MCF 10A (cell line): ENCODE measurements around the gene OPCML. TPM values are rescaled to one million over a fixed set of nuclear protein-coding genes. Genes with fewer than 3 reads are reported as not detected.

Source experiments
- BruUV-seq: library from RNA; stranded (reverse); fragments of 400-500 nt; replicated peaks from 2 replicates; lab custom pipeline; 2021; lab: Mats Ljungman, UMichigan
- CTCF ChIA-PET: fragments of 300-600 bp; sonication (Branson Sonifier 250); formaldehyde crosslinking; extraction: SDS; loops from one replicate; lab custom pipeline; 2021; ENCODE audit warnings: antibody characterized with exemption, inconsistent platforms; lab: Yijun Ruan, JAX
- POLR2A ChIA-PET: fragments of 300-600, 350-650 bp; sonication (Branson Sonifier 250); formaldehyde crosslinking; extraction: SDS; loops from one replicate; lab custom pipeline; 2020; ENCODE audit warnings: antibody characterized with exemption, inconsistent platforms; lab: Yijun Ruan, JAX
- DNase-seq: peaks from one replicate; pipeline ENCODE4 v3.0.0-alpha.2; 2018; ENCODE audit not compliant: unreplicated experiment
- H3K27ac Mint-ChIP-seq: one replicate; pipeline ENCODE4 v1.8.0; 2022; ENCODE audit warnings: mild to moderate bottlenecking, low read depth, mixed read lengths; ENCODE audit not compliant: unreplicated experiment
- H3K27me3 Mint-ChIP-seq: one replicate; pipeline ENCODE4 v1.8.0; 2022; ENCODE audit warnings: mixed read lengths; ENCODE audit not compliant: insufficient read depth, unreplicated experiment
- H3K36me3 Mint-ChIP-seq: one replicate; pipeline ENCODE4 v1.8.0; 2022; ENCODE audit warnings: mild to moderate bottlenecking, moderate library complexity, mixed read lengths; ENCODE audit not compliant: insufficient read depth, unreplicated experiment
- H3K4me1 Mint-ChIP-seq: one replicate; pipeline ENCODE4 v1.8.0; 2022; ENCODE audit warnings: mixed read lengths; ENCODE audit not compliant: insufficient read depth, unreplicated experiment
- H3K4me3 Mint-ChIP-seq: one replicate; pipeline ENCODE4 v1.8.0; 2022; ENCODE audit warnings: mild to moderate bottlenecking, moderate library complexity, mixed read lengths; ENCODE audit not compliant: unreplicated experiment
- H3K9me3 Mint-ChIP-seq: one replicate; pipeline ENCODE4 v1.8.0; 2022; ENCODE audit warnings: mixed read lengths; ENCODE audit not compliant: unreplicated experiment
- CTCF ChIP-seq: fragments of 200-600 bp; IDR thresholded peaks from one replicate; pipeline ENCODE4 v1.8.0; 2022; ENCODE audit warnings: antibody characterized with exemption, mild to moderate bottlenecking; ENCODE audit not compliant: unreplicated experiment
- intact Hi-C: fragments of 100-400 bp; cut with micrococcal nuclease; formaldehyde crosslinking; loops from 2 replicates; pipeline ENCODE4 v1.14.1; 2022
- total RNA-seq: library from RNA; stranded (reverse); gene quantifications from 2 replicates; pipeline ENCODE4 v1.2.3, GENCODE V29; 2022

Gene OPCML
- total RNA-seq, 1 experiment from 2014 or later, result not detected

GRCh38 chr11:133081730-133082452 lies 450.4 kb downstream of the OPCML start:
- ChIA-PET POLR2A (no interaction called here), CTCF (interaction anchor here (6.5 kb wide), 1 partner anchor 754 kb away, joined by 111 read pairs; no protein-coding TSS in a partner anchor)
- Mint-ChIP-seq H3K4me1 (no peaks in the 10 kb centered on the region), H3K36me3 (no peaks in the 10 kb centered on the region), H3K9me3 (no peaks in the 10 kb centered on the region), H3K27me3 (no peaks in the 10 kb centered on the region), H3K27ac (no peak overlapping the region), H3K4me3 (no peak overlapping the region)
- intact Hi-C loops, result no loop called here
- no TSS peak for BruUV-seq
- DNase-seq, result no peak
- TF ChIP-seq CTCF, result no peak

- DNase-seq, result no peak
- Mint-ChIP-seq H3K27ac (no peak overlapping the region), H3K4me1 (no peaks in the 10 kb centered on the region), H3K4me3 (no peak overlapping the region), H3K9me3 (no peaks in the 10 kb centered on the region), H3K36me3 (no peaks in the 10 kb centered on the region), H3K27me3 (no peaks in the 10 kb centered on the region)
- no peak for TF ChIP-seq CTCF
- BruUV-seq, result no TSS peak
- ChIA-PET CTCF (interaction anchor here (1.4 to 6.5 kb wide), 4 partner anchors 735 to 762 kb away, joined by 3 to 111 read pairs (median 16); no protein-coding TSS in a partner anchor), POLR2A (no interaction called here)
- intact Hi-C loops, result no loop called here
Observed at GRCh38 chr11:133081020-133081419, 451.3 kb downstream of the OPCML start.

- intact Hi-C loops, result loop anchor here (1.0 to 2.0 kb wide), 2 partner anchors 84 to 757 kb away; no protein-coding TSS in a partner anchor
- H3K4me1 Mint-ChIP-seq, result no peaks in the 10 kb centered on the region
- H3K9me3 Mint-ChIP-seq, result no peaks in the 10 kb centered on the region
- no peak for DNase-seq
- no peaks in the 10 kb centered on the region for H3K36me3 Mint-ChIP-seq
- BruUV-seq, result no TSS peak
- no peak overlapping the region for H3K4me3 Mint-ChIP-seq
- ChIA-PET CTCF (interaction anchor here (0.6 to 6.5 kb wide), 33 partner anchors 9 to 1953 kb away, joined by 3 to 111 read pairs (median 5); no protein-coding TSS in a partner anchor), POLR2A (no interaction called here)
- H3K27ac Mint-ChIP-seq, result no peak overlapping the region
- TF ChIP-seq CTCF, result peak; percentile 63
- H3K27me3 Mint-ChIP-seq, result no peaks in the 10 kb centered on the region
Observed at GRCh38 chr11:133078591-133079404, 453.5 kb downstream of the OPCML start.

- Mint-ChIP-seq H3K4me1 (no peaks in the 10 kb centered on the region), H3K36me3 (no peaks in the 10 kb centered on the region), H3K27ac (no peak overlapping the region), H3K4me3 (no peak overlapping the region), H3K9me3 (no peaks in the 10 kb centered on the region), H3K27me3 (no peaks in the 10 kb centered on the region)
- POLR2A ChIA-PET, result no interaction called here
- DNase-seq, result no peak
- intact Hi-C loops, result loop anchor here (1.0 to 2.0 kb wide), 2 partner anchors 85 to 757 kb away; no protein-coding TSS in a partner anchor
- no TSS peak for BruUV-seq
- no peak for TF ChIP-seq CTCF
- CTCF ChIA-PET, result interaction anchor here (0.6 to 6.5 kb wide), 20 partner anchors 10 to 1167 kb away, joined by 3 to 111 read pairs (median 6); no protein-coding TSS in a partner anchor
Observed at GRCh38 chr11:133078012-133078411, 454.3 kb downstream of the OPCML start.
